HepG2 (cell line): ENCODE data around the gene URB1. TPM values are rescaled to one million over a fixed set of nuclear protein-coding genes. Genes with fewer than 3 reads are reported as not detected.
A peak's percentile ranks its signal among the peaks of the same experiment; 100 is the strongest.
"Not testable (repeated sequence)": the region's sequence is repeated elsewhere in the genome, so short reads cannot be mapped to it uniquely, and the experiment has no call there.

Experiments used
- ATAC-seq: fragments of 200-7000 bp; cut with Tn5 transposase; 3 replicates; pipeline ENCODE4 v1.9.1; 2020; ENCODE audit warnings: mild to moderate bottlenecking, moderate library complexity
- BruUV-seq: library from RNA; stranded (reverse); fragments of 400-500 nt; replicated peaks from 2 replicates; lab custom pipeline; 2021; lab: Mats Ljungman, UMichigan
- CTCF ChIA-PET: fragments of 300-600 bp; formaldehyde crosslinking; extraction: SDS; loops from one replicate; lab custom pipeline; 2021; ENCODE audit warnings: low total read pairs, inconsistent platforms, low intra/inter-chr PET ratio; lab: Yijun Ruan, JAX
- POLR2A ChIA-PET: fragments of 350-600 bp; sonication (Branson Sonifier 250); formaldehyde crosslinking; loops from one replicate; lab custom pipeline; 2020; ENCODE audit warnings: antibody characterized with exemption, inconsistent platforms; lab: Yijun Ruan, JAX
- DNase-seq: peaks from one replicate; pipeline ENCODE4 v3.0.0-alpha.2; 2015; ENCODE audit warnings: low spot score
- FAIRE-seq: peaks from 3 replicates; lab custom pipeline; 2011; peaks lifted over from hg19 to GRCh38; lab: Jason Lieb, UNC
- H2AFZ ChIP-seq: one replicate; pipeline ENCODE4 v1.6.1; 2011; ENCODE audit warnings: low read length, inconsistent platforms
- H3K27ac ChIP-seq: fragments of 300-600 bp; 3 replicates; pipeline ENCODE4 v1.8.0; 2011; ENCODE audit warnings: mixed run types, mild to moderate bottlenecking, mixed read lengths, low read length, inconsistent platforms; ENCODE audit not compliant: insufficient read depth; ENCODE audit errors: extremely low read length
- H3K27me3 ChIP-seq, 2 experiments: fragments of 200-600 bp in 1 of 2; 2 replicates in 1 of 2; 3 replicates in 1 of 2; pipeline versions ENCODE4 v1.6.0 to v1.8.0; 2011; ENCODE audit warnings: low read length in 2 of 2, mild to moderate bottlenecking in 2 of 2, moderate library complexity in 2 of 2, inconsistent platforms in 1 of 2; ENCODE audit not compliant: insufficient read depth in 2 of 2, control insufficient read depth in 1 of 2
- H3K36me3 ChIP-seq, 2 experiments: fragments of 200-600 bp in 1 of 2; replicated peaks in 1 of 2; 2 replicates in 1 of 2; 3 replicates in 1 of 2; pipeline versions ENCODE4 v1.5.1 to v1.8.0; 2011; ENCODE audit warnings: low read length in 2 of 2, inconsistent platforms in 1 of 2; ENCODE audit not compliant: insufficient read depth in 2 of 2, control insufficient read depth in 1 of 2
- H3K4me1 ChIP-seq: 2 replicates; pipeline ENCODE4 v1.5.1; 2012; ENCODE audit warnings: low read length, inconsistent platforms; ENCODE audit not compliant: insufficient read depth
- H3K4me2 ChIP-seq: 2 replicates; pipeline ENCODE4 v1.6.0; 2011; ENCODE audit warnings: low read depth, low read length, inconsistent platforms
- H3K4me3 ChIP-seq, 3 experiments: fragments of 200-600 bp in 1 of 3; sonication (generic), shearing (Covaris generic) in 1 of 3; replicated peaks in 1 of 3; 2 replicates each; pipeline ENCODE4 v1.5.1; 2011 to 2016; ENCODE audit warnings: low read length in 3 of 3, inconsistent platforms in 2 of 3, low read depth in 2 of 3, mild to moderate bottlenecking in 2 of 3, control low read depth in 1 of 3, mixed read lengths in 1 of 3; ENCODE audit not compliant: insufficient read depth in 1 of 3
- H3K79me2 ChIP-seq: one replicate; pipeline ENCODE4 v1.6.1; 2011; ENCODE audit warnings: low read length, inconsistent platforms; ENCODE audit not compliant: insufficient read depth
- H3K9ac ChIP-seq: 2 replicates; pipeline ENCODE4 v1.6.0; 2011; ENCODE audit warnings: mild to moderate bottlenecking, low read depth, low read length, inconsistent platforms; ENCODE audit not compliant: insufficient read depth
- H3K9me3 ChIP-seq: 2 replicates; pipeline ENCODE4 v1.5.1; 2012; ENCODE audit warnings: mild to moderate bottlenecking, low read length
- H4K20me1 ChIP-seq: 2 replicates; pipeline ENCODE4 v1.6.0; 2011; ENCODE audit warnings: inconsistent platforms, mild to moderate bottlenecking, low read length, moderate library complexity; ENCODE audit not compliant: insufficient read depth
- BCL6 ChIP-seq: IDR thresholded peaks from 2 replicates; pipeline ENCODE4 v1.6.1; 2016; ENCODE audit warnings: missing genetic modification reagents, missing compliant biosample characterization
- CREM ChIP-seq, 2 experiments: sonication (generic) in 1 of 2; formaldehyde crosslinking in 1 of 2; IDR thresholded peaks; 2 replicates each; pipeline versions ENCODE4 v1.4.0 to v1.6.1; 2016 to 2020; ENCODE audit warnings: antibody characterized with exemption in 1 of 2, mild to moderate bottlenecking in 1 of 2, missing genetic modification reagents in 1 of 2
- HNRNPUL1 ChIP-seq: fragments of 200-400 bp; formaldehyde crosslinking; IDR thresholded peaks from 2 replicates; pipeline ENCODE4 v1.6.1; 2017; ENCODE audit warnings: low read depth, mild to moderate bottlenecking, low read length, moderate library complexity
- NR2F2 ChIP-seq: IDR thresholded peaks from 2 replicates; pipeline ENCODE4 v1.6.1; 2012; ENCODE audit warnings: low read depth, inconsistent platforms, borderline replicate concordance
- RARA ChIP-seq: IDR thresholded peaks from 2 replicates; pipeline ENCODE4 v1.6.1; 2016; ENCODE audit warnings: missing genetic modification reagents, missing compliant biosample characterization
- RXRA ChIP-seq: sonication (generic); formaldehyde crosslinking; IDR thresholded peaks from 2 replicates; pipeline ENCODE4 v1.5.1; 2020; ENCODE audit warnings: missing genetic modification reagents
- SIX1 ChIP-seq: sonication (generic); formaldehyde crosslinking; IDR thresholded peaks from 2 replicates; pipeline ENCODE4 v1.4.0; 2020; ENCODE audit warnings: missing genetic modification reagents, borderline replicate concordance
- TBX2 ChIP-seq: sonication (generic); formaldehyde crosslinking; IDR thresholded peaks from 2 replicates; pipeline ENCODE4 v1.5.0; 2020; ENCODE audit warnings: missing genetic modification reagents, mild to moderate bottlenecking, borderline replicate concordance
- TBX3 ChIP-seq: fragments of 450-650 bp; IDR thresholded peaks from 2 replicates; pipeline ENCODE4 v1.6.1; 2017; ENCODE audit warnings: antibody characterized with exemption, mild to moderate bottlenecking, inconsistent platforms, borderline replicate concordance
- ZIK1 ChIP-seq: sonication (generic); formaldehyde crosslinking; IDR thresholded peaks from 2 replicates; pipeline ENCODE4 v1.5.0; 2020; ENCODE audit warnings: mild to moderate bottlenecking, low read depth, missing genetic modification reagents, borderline replicate concordance
- ZNF570 ChIP-seq: sonication (generic); formaldehyde crosslinking; IDR thresholded peaks from 2 replicates; pipeline ENCODE4 v1.4.0; 2020; ENCODE audit warnings: mild to moderate bottlenecking, missing genetic modification reagents, borderline replicate concordance
- ZNF776 ChIP-seq: sonication (generic); formaldehyde crosslinking; IDR thresholded peaks from 2 replicates; pipeline ENCODE4 v1.4.0; 2020; ENCODE audit warnings: mild to moderate bottlenecking, missing genetic modification reagents
- WGBS: methylation state at CpG from one replicate; pipeline ENCODE4 v1.1.6; 2017; ENCODE audit warnings: low lambda C conversion rate; 5-methylcytosine and 5-hydroxymethylcytosine counted together
- in situ Hi-C: cut with HindIII; loops from 2 replicates; pipeline ENCODE4 v1.10.0; 2017; ENCODE audit warnings: low pct_unique_long_range_greater_than_20kb; ENCODE audit not compliant: extremely low pct_ligation_motif_present
- intact Hi-C: fragments of 100-400 bp; cut with micrococcal nuclease; formaldehyde crosslinking; loops from one replicate; pipeline ENCODE4 v1.10.0; 2022; ENCODE audit not compliant: unreplicated experiment
- polyA plus RNA-seq, 8 experiments: library from polyadenylated mRNA; depleted of rRNA in 3 of 8; stranded (reverse) in 7 of 8; unstranded in 1 of 8; fragments of >200 nt; fragmentation: Illumina TruSeq in 4 of 8; extraction: Trizol in 4 of 8; gene quantifications; 2 replicates each; pipeline versions ENCODE4 v1.2.1 to v1.2.3, GENCODE V29; 2011 to 2016; ENCODE audit warnings: low read depth in 4 of 8, missing spikeins in 1 of 8, mixed read lengths in 1 of 8; ENCODE audit not compliant: insufficient read depth in 1 of 8
- total RNA-seq, 5 experiments: library from RNA; depleted of rRNA; stranded (reverse); fragments of >200 nt; fragmentation: Illumina TruSeq; extraction: Trizol; gene quantifications; 2 replicates each; pipeline ENCODE4 v1.2.3, GENCODE V29; 2016; ENCODE audit warnings: low read depth in 1 of 5
- TF ChIP-seq, protein P1 (sequence below): sonication (generic); formaldehyde crosslinking; IDR thresholded peaks from 2 replicates; pipeline ENCODE4 v1.4.0; 2020; ENCODE audit warnings: missing genetic modification reagents
- TF ChIP-seq, protein P2 (sequence below): IDR thresholded peaks from 2 replicates; pipeline ENCODE4 v1.6.1; 2016

Gene URB1
- total and polyA plus RNA-seq, 2 of the 13 experiments (the other 11 are each of a cell fraction or from before 2014, with no cell fraction given): 4.5 to 16.7 TPM

DNA sequence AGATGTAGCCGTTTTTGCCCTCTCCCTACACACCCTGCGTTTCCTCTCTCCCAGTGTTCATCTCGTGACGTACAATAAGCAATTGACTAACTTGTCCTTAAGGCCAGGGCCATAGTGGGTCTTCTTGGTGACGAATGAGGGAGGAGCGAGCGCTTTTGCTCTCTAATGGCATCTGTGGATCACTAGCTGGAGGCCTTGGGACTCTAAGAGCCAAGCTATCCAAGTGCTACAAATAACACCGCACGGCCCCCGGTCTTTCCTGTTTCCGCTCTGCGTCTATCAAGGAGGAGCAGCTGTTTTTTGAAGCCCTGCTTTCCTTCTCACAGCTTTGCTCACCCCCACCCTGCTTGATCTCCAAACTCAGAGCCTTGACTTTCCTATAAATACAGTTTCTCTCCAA lies 44.9 kb upstream of the URB1 start:
- no peaks in the 10 kb centered on the region for H3K9me3 ChIP-seq
- H2AFZ ChIP-seq: no peak overlapping the region
- no peak for DNase-seq
- peaks cover 11% of the 10 kb centered on the region for H3K4me1 ChIP-seq
- no peak overlapping the region for H3K4me2 ChIP-seq
- H3K36me3 ChIP-seq: no peaks in the 10 kb centered on the region
- WGBS: 66% methylated on average over 12 of the region's 12 CpGs
- TF ChIP-seq ZNF570 (CRISPR knock-in tag) (no peak), HNRNPUL1 (no peak), SIX1 (no peak), ZNF776 (CRISPR knock-in tag) (no peak), ZIK1 (no peak), RXRA (CRISPR knock-in tag) (no peak)
- ChIA-PET CTCF (no interaction called here), POLR2A (no interaction called here)
- no peak overlapping the region for H3K27ac ChIP-seq
- no peak for ATAC-seq
- in situ Hi-C loops: no loop called here
- H3K9ac ChIP-seq: no peak overlapping the region
- H3K27me3 ChIP-seq: 0 out of 5 replicates have a peak, but pooled peaks cover 0 to 4% of the 10 kb centered on the region in 2 experiments
- H3K4me3 ChIP-seq: no peak overlapping the region
- H3K79me2 ChIP-seq: no peaks in the 10 kb centered on the region
- no peaks in the 10 kb centered on the region for H4K20me1 ChIP-seq
- BruUV-seq: no TSS peak
- no peak for FAIRE-seq
- intact Hi-C loops: no loop called here

DNA sequence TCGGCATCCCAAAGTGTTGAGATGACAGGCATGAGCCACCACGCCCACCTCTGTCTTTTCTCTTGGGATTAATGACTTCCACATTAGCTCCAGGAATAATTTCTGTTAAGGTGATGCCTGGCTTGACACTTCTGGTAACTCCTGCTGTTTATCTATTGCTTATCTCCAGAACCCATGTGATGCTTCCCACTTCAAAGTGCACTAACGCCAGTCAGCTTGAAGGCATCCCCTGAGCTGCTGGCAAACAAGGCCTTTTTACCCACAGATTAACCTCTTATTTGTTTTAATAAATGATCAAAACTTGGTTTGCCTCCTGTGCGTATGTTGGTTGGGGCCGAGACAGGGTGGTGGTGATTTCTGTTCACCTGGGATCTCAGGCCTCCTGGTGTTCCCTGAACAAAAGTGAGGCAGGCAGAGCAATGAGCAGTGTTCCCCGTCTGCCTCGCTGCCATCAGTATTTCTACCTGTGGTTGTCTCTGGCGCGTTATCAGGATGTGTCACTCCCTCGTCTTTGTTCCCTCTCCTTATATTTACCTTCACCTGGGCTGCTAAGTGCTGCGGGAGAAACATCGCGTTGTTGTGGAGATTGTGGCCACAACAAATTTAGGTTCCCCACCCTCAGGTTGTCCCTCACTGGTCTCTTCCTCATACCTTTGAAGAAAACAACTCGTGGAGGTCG lies 40.3 kb upstream of the URB1 start:
- H2AFZ ChIP-seq; intact Hi-C loops; H3K36me3 ChIP-seq; H3K4me3 ChIP-seq; in situ Hi-C loops; H3K27me3 ChIP-seq; BruUV-seq; CTCF ChIA-PET; H3K9me3 ChIP-seq; POLR2A ChIA-PET; H4K20me1 ChIP-seq; H3K79me2 ChIP-seq; TF ChIP-seq CREM (CRISPR knock-in tag; IDR thresholded peaks at IDR 0.05): not testable (repeated sequence)
- peak; percentile 49 for FAIRE-seq
- Histone ChIP-seq H3K9ac (peak overlapping the region; percentile 24; the same call in 1 of the 2 replicates), H3K27ac (peak overlapping the region; percentile 23), H3K4me1 (peaks cover 21% of the 10 kb centered on the region), H3K4me2 (peak overlapping the region; percentile 68)
- ATAC-seq: peak; percentile 89
- WGBS: 9% methylated on average over 13 of the region's 15 CpGs
- peak; percentile 71 for DNase-seq
- TF ChIP-seq, protein P1, sequence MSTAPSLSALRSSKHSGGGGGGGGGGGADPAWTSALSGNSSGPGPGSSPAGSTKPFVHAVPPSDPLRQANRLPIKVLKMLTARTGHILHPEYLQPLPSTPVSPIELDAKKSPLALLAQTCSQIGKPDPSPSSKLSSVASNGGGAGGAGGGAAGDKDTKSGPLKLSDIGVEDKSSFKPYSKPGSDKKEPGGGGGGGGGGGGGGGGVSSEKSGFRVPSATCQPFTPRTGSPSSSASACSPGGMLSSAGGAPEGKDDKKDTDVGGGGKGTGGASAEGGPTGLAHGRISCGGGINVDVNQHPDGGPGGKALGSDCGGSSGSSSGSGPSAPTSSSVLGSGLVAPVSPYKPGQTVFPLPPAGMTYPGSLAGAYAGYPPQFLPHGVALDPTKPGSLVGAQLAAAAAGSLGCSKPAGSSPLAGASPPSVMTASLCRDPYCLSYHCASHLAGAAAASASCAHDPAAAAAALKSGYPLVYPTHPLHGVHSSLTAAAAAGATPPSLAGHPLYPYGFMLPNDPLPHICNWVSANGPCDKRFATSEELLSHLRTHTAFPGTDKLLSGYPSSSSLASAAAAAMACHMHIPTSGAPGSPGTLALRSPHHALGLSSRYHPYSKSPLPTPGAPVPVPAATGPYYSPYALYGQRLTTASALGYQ (CRISPR knock-in tag): peak; percentile 26; the same call in 1 of the 2 replicates
- TF ChIP-seq TBX2 (CRISPR knock-in tag): peak; percentile 63
- TF ChIP-seq BCL6 (CRISPR knock-in tag): peak; percentile 35; the same call in 1 of the 2 replicates
- peak; percentile 81 for TF ChIP-seq TBX3
- 0 out of 2 replicates have a peak, but pooled peaks have one; percentile 15 for TF ChIP-seq RXRA (CRISPR knock-in tag)
- TF ChIP-seq RARA (CRISPR knock-in tag): peak; percentile 21; the same call in 1 of the 2 replicates
- TF ChIP-seq, protein P2, sequence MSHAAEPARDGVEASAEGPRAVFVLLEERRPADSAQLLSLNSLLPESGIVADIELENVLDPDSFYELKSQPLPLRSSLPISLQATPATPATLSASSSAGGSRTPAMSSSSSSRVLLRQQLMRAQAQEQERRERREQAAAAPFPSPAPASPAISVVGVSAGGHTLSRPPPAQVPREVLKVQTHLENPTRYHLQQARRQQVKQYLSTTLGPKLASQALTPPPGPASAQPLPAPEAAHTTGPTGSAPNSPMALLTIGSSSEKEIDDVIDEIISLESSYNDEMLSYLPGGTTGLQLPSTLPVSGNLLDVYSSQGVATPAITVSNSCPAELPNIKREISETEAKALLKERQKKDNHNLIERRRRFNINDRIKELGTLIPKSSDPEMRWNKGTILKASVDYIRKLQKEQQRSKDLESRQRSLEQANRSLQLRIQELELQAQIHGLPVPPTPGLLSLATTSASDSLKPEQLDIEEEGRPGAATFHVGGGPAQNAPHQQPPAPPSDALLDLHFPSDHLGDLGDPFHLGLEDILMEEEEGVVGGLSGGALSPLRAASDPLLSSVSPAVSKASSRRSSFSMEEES (CRISPR knock-in tag): peak; percentile 76
- 0 out of 2 replicates have a peak, but pooled peaks have one; percentile 27 for TF ChIP-seq CREM (IDR thresholded peaks at IDR 0.05)
- TF ChIP-seq NR2F2: peak; percentile 54; the same call in 1 of the 2 replicates
